Sigmoid colon (tissue), 4 donors: ENCODE results near the gene SYT9.

Experiments used
- CTCF ChIP-seq, 4 experiments: fragments of 450-650 bp in 3 of 4; fragments of 200-600 bp in 1 of 4; IDR thresholded peaks; one replicate each; pipeline ENCODE4 v1.5.1; 2016 to 2019; ENCODE audit warnings: antibody characterized with exemption in 4 of 4, mild to moderate bottlenecking in 3 of 4, moderate library complexity in 2 of 4
- EP300 ChIP-seq, 4 donors: sonication (generic); formaldehyde crosslinking; IDR thresholded peaks; one replicate each; pipeline ENCODE4 v1.6.1; 2017; ENCODE audit warnings: antibody characterized with exemption in 4 of 4
- POLR2A ChIP-seq, 2 donors: fragments of 450-650 bp; IDR thresholded peaks; one replicate each; pipeline ENCODE4 v1.6.1; 2016; ENCODE audit warnings: antibody characterized with exemption in 2 of 2, mild to moderate bottlenecking in 2 of 2, moderate library complexity in 2 of 2
- POLR2AphosphoS5 ChIP-seq, 4 donors: sonication (generic); formaldehyde crosslinking; IDR thresholded peaks; one replicate each; pipeline ENCODE4 v1.6.1; 2017; ENCODE audit warnings: antibody characterized with exemption in 4 of 4

- no peak for TF ChIP-seq CTCF (IDR thresholded peaks at IDR 0.05)
- TF ChIP-seq POLR2A (IDR thresholded peaks at IDR 0.05), result no peak
- TF ChIP-seq POLR2AphosphoS5 (IDR thresholded peaks at IDR 0.05), result no peak
- TF ChIP-seq EP300 (IDR thresholded peaks at IDR 0.05), result no peak
Measured at GRCh38 chr11:7423946-7424345, 172.2 kb downstream of the SYT9 start.
